ENCODE measurements around the gene KIF18B.

KIF18B gene

GRCh38 chr17:44894642-44895041 lies 52.9 kb downstream of the KIF18B start:
- Histone ChIP-seq H3K9me3 (ENCODE audit: low read length) (no peaks in the 10 kb centered on the region), H3F3A (ENCODE audit: insufficient read depth, low read length) (no peaks in the 10 kb centered on the region), H3K4me3 (ENCODE audit: low read depth, low read length, poor library complexity, severe bottlenecking) (no peak overlapping the region), H3K79me2 (ENCODE audit: insufficient read depth, low read length) (peaks cover 29% of the 10 kb centered on the region), H3K36me3 (ENCODE audit: insufficient read depth, low read length) (peaks cover 39% of the 10 kb centered on the region), H3K27me3 (ENCODE audit: insufficient read depth, low read length) (no peaks in the 10 kb centered on the region), H3K27ac (ENCODE audit: low read depth, low read length, poor library complexity, severe bottlenecking) (no peak overlapping the region), H4K20me1 (ENCODE audit: insufficient read depth, low read length) (no peaks in the 10 kb centered on the region), H3K9me2 (ENCODE audit: low read depth, low read length) (no peaks in the 10 kb centered on the region), H3K4me1 (ENCODE audit: insufficient read depth, low read length, severe bottlenecking) (peaks cover 10% of the 10 kb centered on the region), H2AFZ (ENCODE audit: low read length) (no peak overlapping the region), H3K4me2 (ENCODE audit: low read length) (no peak overlapping the region), H3K9ac (ENCODE audit: low read length) (no peak overlapping the region)
- TF ChIP-seq EZH2 (IDR thresholded peaks at IDR 0.05; ENCODE audit: borderline replicate concordance, low read length) = no peak
- TF ChIP-seq CTCF (IDR thresholded peaks at IDR 0.05; ENCODE audit: low read length) = no peak

GRCh38 chr17:44892250-44892649 lies 55.3 kb downstream of the KIF18B start:
- H3K9me3 ChIP-seq (ENCODE audit: low read length) = no peaks in the 10 kb centered on the region
- no peaks in the 10 kb centered on the region for H4K20me1 ChIP-seq (ENCODE audit: insufficient read depth, low read length)
- no peak overlapping the region for H2AFZ ChIP-seq (ENCODE audit: low read length)
- no peaks in the 10 kb centered on the region for H3K9me2 ChIP-seq (ENCODE audit: low read depth, low read length)
- no peaks in the 10 kb centered on the region for H3K27me3 ChIP-seq (ENCODE audit: insufficient read depth, low read length)
- no peak overlapping the region for H3K9ac ChIP-seq (ENCODE audit: low read length)
- no peak overlapping the region for H3K4me2 ChIP-seq (ENCODE audit: low read length)
- peaks cover 7% of the 10 kb centered on the region for H3K4me1 ChIP-seq (ENCODE audit: insufficient read depth, low read length, severe bottlenecking)
- peaks cover 39% of the 10 kb centered on the region for H3K36me3 ChIP-seq (ENCODE audit: insufficient read depth, low read length)
- no peak for TF ChIP-seq EZH2 (IDR thresholded peaks at IDR 0.05; ENCODE audit: borderline replicate concordance, low read length)
- no peak for TF ChIP-seq CTCF (IDR thresholded peaks at IDR 0.05; ENCODE audit: low read length)
- no peaks in the 10 kb centered on the region for H3F3A ChIP-seq (ENCODE audit: insufficient read depth, low read length)
- H3K27ac ChIP-seq (ENCODE audit: low read depth, low read length, poor library complexity, severe bottlenecking) = no peak overlapping the region
- H3K79me2 ChIP-seq (ENCODE audit: insufficient read depth, low read length) = peaks cover 11% of the 10 kb centered on the region
- no peak overlapping the region for H3K4me3 ChIP-seq (ENCODE audit: low read depth, low read length, poor library complexity, severe bottlenecking)

GRCh38 chr17:44889003-44889402 lies 58.6 kb downstream of the KIF18B start:
- Histone ChIP-seq H3K4me1 (ENCODE audit: insufficient read depth, low read length, severe bottlenecking) (peaks cover 7% of the 10 kb centered on the region), H3K4me3 (ENCODE audit: low read depth, low read length, poor library complexity, severe bottlenecking) (no peak overlapping the region), H3K79me2 (ENCODE audit: insufficient read depth, low read length) (peaks cover 4% of the 10 kb centered on the region; the same call in 1 of the 2 replicates), H3K9ac (ENCODE audit: low read length) (no peak overlapping the region), H3K9me2 (ENCODE audit: low read depth, low read length) (no peaks in the 10 kb centered on the region), H3K9me3 (ENCODE audit: low read length) (no peaks in the 10 kb centered on the region), H2AFZ (ENCODE audit: low read length) (no peak overlapping the region), H3K27me3 (ENCODE audit: insufficient read depth, low read length) (no peaks in the 10 kb centered on the region), H3F3A (ENCODE audit: insufficient read depth, low read length) (no peaks in the 10 kb centered on the region), H3K36me3 (ENCODE audit: insufficient read depth, low read length) (peaks cover 47% of the 10 kb centered on the region), H4K20me1 (ENCODE audit: insufficient read depth, low read length) (no peaks in the 10 kb centered on the region), H3K4me2 (ENCODE audit: low read length) (no peak overlapping the region), H3K27ac (ENCODE audit: low read depth, low read length, poor library complexity, severe bottlenecking) (no peak overlapping the region)
- TF ChIP-seq CTCF (IDR thresholded peaks at IDR 0.05; ENCODE audit: low read length) (no peak), EZH2 (IDR thresholded peaks at IDR 0.05; ENCODE audit: borderline replicate concordance, low read length) (no peak)
